Brain pericyte (primary cell): ENCODE measurements around the gene XPNPEP3.
"Not testable (repeated sequence)": the region's sequence is repeated elsewhere in the genome, so short reads cannot be mapped to it uniquely, and the experiment has no call there.

Source experiments
- DNase-seq: peaks from one replicate; pipeline ENCODE4 v3.0.0-alpha.2; 2012; ENCODE audit warnings: low read depth, low spot score

Gene XPNPEP3

GRCh38 chr22:40857309-40857855 lies 434 bp downstream of the XPNPEP3 start:
- DNase-seq: no peak

GRCh38 chr22:40862013-40862412 lies 5.1 kb downstream of the XPNPEP3 start, which contains the start of gene DNAJB7:
DNAJB7 (minus strand) TSS chr22:40862113; CDS start chr22:40861994, 119 bp downstream.
- no peak for DNase-seq

GRCh38 chr22:40862537-40862936 lies 5.6 kb downstream of the XPNPEP3 start:
- no peak for DNase-seq

GRCh38 chr22:40867109-40867508 lies 10.2 kb downstream of the XPNPEP3 start:
- no peak for DNase-seq

- not testable (repeated sequence) for DNase-seq
These were observed 11.4 kb downstream of the XPNPEP3 start for GRCh38 chr22:40868379-40868778.

- no peak for DNase-seq
These were observed 17.1 kb downstream of the XPNPEP3 start for GRCh38 chr22:40874016-40874415.

- no peak for DNase-seq
These were observed 18.2 kb downstream of the XPNPEP3 start for GRCh38 chr22:40875111-40875510.

GRCh38 chr22:40876907-40877306 lies 20.0 kb downstream of the XPNPEP3 start:
- DNase-seq: no peak

- no peak for DNase-seq
These were observed 20.5 kb downstream of the XPNPEP3 start for GRCh38 chr22:40877488-40877887.

- DNase-seq: no peak
These were observed 22.0 kb downstream of the XPNPEP3 start for GRCh38 chr22:40878922-40879321.

GRCh38 chr22:40889116-40889515 lies 32.2 kb downstream of the XPNPEP3 start:
- DNase-seq: no peak

GRCh38 chr22:40890881-40891280 lies 33.9 kb downstream of the XPNPEP3 start:
- DNase-seq: no peak

- no peak for DNase-seq
These were observed 37.5 kb downstream of the XPNPEP3 start for GRCh38 chr22:40894417-40894816.

- peak; percentile 8 for DNase-seq
These were observed 42.0 kb downstream of the XPNPEP3 start for GRCh38 chr22:40898850-40899357.

- no peak for DNase-seq
These were observed 47.2 kb downstream of the XPNPEP3 start for GRCh38 chr22:40904101-40904500.

GRCh38 chr22:40908895-40909294 lies 51.9 kb downstream of the XPNPEP3 start:
- DNase-seq: no peak

GRCh38 chr22:40911772-40912171 lies 54.8 kb downstream of the XPNPEP3 start:
- DNase-seq: no peak

GRCh38 chr22:40912987-40913386 lies 56.0 kb downstream of the XPNPEP3 start:
- DNase-seq: not testable (repeated sequence)

GRCh38 chr22:40919446-40919845 lies 62.5 kb downstream of the XPNPEP3 start:
- DNase-seq: no peak

GRCh38 chr22:40920526-40920925 lies 63.6 kb downstream of the XPNPEP3 start:
- DNase-seq: no peak

GRCh38 chr22:40922484-40923303 lies 65.7 kb downstream of the XPNPEP3 start:
- peak; percentile 16 for DNase-seq

- DNase-seq: no peak
These were observed 71.7 kb downstream of the XPNPEP3 start for GRCh38 chr22:40928657-40929056.

GRCh38 chr22:40932396-40932795 lies 75.4 kb downstream of the XPNPEP3 start:
- DNase-seq: no peak
